ENCODE data around the gene DNAJB4. TPM values are rescaled to one million over a fixed set of nuclear protein-coding genes. Genes with fewer than 3 reads are reported as not detected.

DNAJB4 gene
- total and polyA plus RNA-seq, 2 of the 8 experiments (the other 6 are each of a cell fraction or from before 2014, with no cell fraction given): 6.6 to 21.8 TPM

DNA sequence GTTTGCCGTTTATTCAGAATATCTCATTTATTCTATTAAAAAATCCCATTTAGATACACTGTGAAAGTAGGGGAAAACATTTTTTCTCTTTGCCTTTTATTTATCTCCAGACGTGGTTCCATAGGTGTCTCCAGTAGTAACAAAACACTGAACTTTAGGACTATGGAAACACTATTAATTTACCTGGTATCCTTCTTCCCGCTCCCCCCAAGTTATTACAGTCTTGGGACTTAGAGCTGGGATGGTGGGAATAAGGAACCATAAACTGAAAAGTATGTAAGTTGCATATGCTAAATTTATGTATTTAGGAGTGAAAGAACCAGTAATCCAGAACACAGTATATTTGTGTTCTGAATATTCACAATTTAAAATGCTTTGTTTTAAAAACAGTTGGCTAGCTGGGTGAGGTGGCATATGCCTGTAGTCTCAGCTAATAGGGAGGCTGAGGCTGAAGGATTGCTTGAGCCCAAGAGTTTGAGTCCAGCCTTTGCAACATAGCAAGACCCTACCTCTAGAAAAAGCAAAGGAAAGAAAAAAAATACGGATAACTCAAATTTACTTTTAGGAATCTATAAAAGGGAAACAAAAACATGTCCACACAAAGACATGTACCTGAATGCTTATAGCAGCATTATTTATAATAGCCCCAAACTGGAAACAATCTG, 3.1 kb downstream of the DNAJB4 start:
- no peak overlapping the region for H3K14ac ChIP-seq (ENCODE audit: insufficient read length)
- no peak overlapping the region for H2BK120ac ChIP-seq (replicated peaks; ENCODE audit: low read depth, low read length)
- no peak overlapping the region for H3K9ac ChIP-seq (replicated peaks in 1 of 4; ENCODE audit: extremely low read depth in 1 of 4, low read depth in 3 of 4, low read length in 3 of 4)
- no peak overlapping the region for H3K4me3 ChIP-seq (ENCODE audit: extremely low read depth in 1 of 4, insufficient read depth in 2 of 4, low read depth in 3 of 4, low read length in 4 of 4)
- no peak overlapping the region for H3K4ac ChIP-seq (replicated peaks; ENCODE audit: insufficient read length, low read depth, low read length)
- ChIA-PET POLR2A (ENCODE audit: partially characterized antibody) (interaction anchor here (8.6 kb wide), 1 partner anchor 29 kb away, joined by 180 read pairs; the partner anchor contains the start of gene FUBP1), CTCF (ENCODE audit: partially characterized antibody) (no interaction called here)
- H3K23ac ChIP-seq (ENCODE audit: insufficient read length): no peak overlapping the region
- WGBS, 2 experiments (ENCODE audit: extremely low coverage in 1 of 2, insufficient coverage in 1 of 2, insufficient read length in 1 of 2, insufficient replicate concordance in 2 of 2, low coverage in 1 of 2, low lambda C conversion rate in 2 of 2, missing lambda C conversion rate in 1 of 2): 84% methylated on average over 4 of the region's 4 CpGs; no CpG with 5 or more reads in 1 of the 2 experiments
- no peak overlapping the region for H3K56ac ChIP-seq (replicated peaks; ENCODE audit: insufficient read length, low read depth, low read length)
- no peak overlapping the region for H3K4me2 ChIP-seq (ENCODE audit: insufficient read depth in 1 of 2, low read depth in 2 of 2, low read length in 2 of 2)
- no peak overlapping the region for H2BK12ac ChIP-seq (ENCODE audit: low read depth, low read length)
- no peaks in the 10 kb centered on the region for H3K27me3 ChIP-seq (replicated peaks in 1 of 4; ENCODE audit: control insufficient read depth in 3 of 4, extremely low read depth in 1 of 4, insufficient read depth in 3 of 4, low read length in 3 of 4)
- H3K36me3 ChIP-seq (ENCODE audit: control insufficient read depth in 2 of 4, insufficient read depth in 4 of 4, low read length in 3 of 4): no peaks in the 10 kb centered on the region
- no peak overlapping the region for H2BK5ac ChIP-seq (ENCODE audit: low read depth, low read length)
- H4K91ac ChIP-seq (replicated peaks; ENCODE audit: insufficient read length, low read length): no peak overlapping the region
- no peak overlapping the region for H2AK5ac ChIP-seq (ENCODE audit: low read depth, low read length)
- H3K23me2 ChIP-seq (ENCODE audit: low read depth, low read length): 0 out of 2 replicates have a peak, but pooled peaks cover 2% of the 10 kb centered on the region
- H3K9me3 ChIP-seq (ENCODE audit: insufficient read depth in 2 of 2, low read depth in 1 of 2, low read length in 1 of 2): no peaks in the 10 kb centered on the region
- H4K8ac ChIP-seq (ENCODE audit: extremely low read depth, insufficient read depth, low read length): no peak overlapping the region
- no peak overlapping the region for H2AFZ ChIP-seq (ENCODE audit: low read length)
- peaks cover 0 to 5% (median 3%) of the 10 kb centered on the region in 4 experiments; a peak in 3 of 7 replicates for H3K4me1 ChIP-seq (replicated peaks in 1 of 4; ENCODE audit: control insufficient read depth in 3 of 4, insufficient read depth in 4 of 4, low read length in 3 of 4)
- no peak for FAIRE-seq
- H3K79me1 ChIP-seq (ENCODE audit: low read depth, low read length): no peaks in the 10 kb centered on the region
- H2BK20ac ChIP-seq (ENCODE audit: low read length): no peak overlapping the region
- H4K5ac ChIP-seq (ENCODE audit: insufficient read length, low read depth, low read length): no peak overlapping the region
- H3K79me2 ChIP-seq (ENCODE audit: control insufficient read depth in 1 of 2, insufficient read depth in 2 of 2, low read length in 2 of 2): peaks cover 0 to 3% of the 10 kb centered on the region in 2 experiments; a peak in 1 of 4 replicates
- H2BK15ac ChIP-seq (ENCODE audit: low read length): no peak overlapping the region
- no peak overlapping the region for H3K18ac ChIP-seq (ENCODE audit: extremely low read depth, low read length)
- no peak for DNase-seq (ENCODE audit: low read depth in 1 of 2, low spot score in 2 of 2)
- no peaks in the 10 kb centered on the region for H4K20me1 ChIP-seq (replicated peaks in 1 of 2; ENCODE audit: control insufficient read depth in 1 of 2, insufficient read depth in 2 of 2, low read length in 2 of 2)
- no peak overlapping the region for H3K27ac ChIP-seq (ENCODE audit: low read depth, low read length)
- TF ChIP-seq ZNF274 (IDR thresholded peaks at IDR 0.05; ENCODE audit: borderline replicate concordance, extremely low read depth, low read length) (no peak), SAP30 (IDR thresholded peaks at IDR 0.05; ENCODE audit: insufficient read depth, insufficient replicate concordance, low read length) (no peak), SUZ12 (IDR thresholded peaks at IDR 0.05; ENCODE audit: low read length) (no peak), EZH2 (IDR thresholded peaks at IDR 0.05; ENCODE audit: low read depth, low read length, severe bottlenecking) (no peak), RBBP5 (IDR thresholded peaks at IDR 0.05; ENCODE audit: borderline replicate concordance, low read depth, low read length) (no peak), SRF (IDR thresholded peaks at IDR 0.05; ENCODE audit: low read depth, low read length) (no peak), YY1 (IDR thresholded peaks at IDR 0.05; ENCODE audit: low read depth, low read length) (no peak), ATF3 (IDR thresholded peaks at IDR 0.05; ENCODE audit: insufficient read depth, low read depth, low read length) (no peak), TCF12 (IDR thresholded peaks at IDR 0.05; ENCODE audit: low read depth, low read length) (no peak), PHF8 (conservative IDR thresholded peaks at IDR 0.05; ENCODE audit: low read depth, low read length) (no peak), SIN3A (conservative IDR thresholded peaks at IDR 0.05 in 1 of 2, IDR thresholded peaks at IDR 0.05 in 1 of 2; ENCODE audit: low read depth in 1 of 2, low read length in 2 of 2) (no peak), CBX5 (IDR thresholded peaks at IDR 0.05; ENCODE audit: low read depth, low read length) (no peak)
